ENCODE data around the gene MUC4.

Gene MUC4

GRCh38 chr3:195811756-195812155 lies at the start of gene MUC4:
Gene MUC4 (minus strand): TSS chr3:195811929. CDS start chr3:195811817, 112 bp downstream.
- TF ChIP-seq CTCF (IDR thresholded peaks at IDR 0.05; ENCODE audit: borderline replicate concordance, insufficient read depth, low read depth, low read length): no peak
- no peak within 1 kb of the TSS for H3K4me3 ChIP-seq (ENCODE audit: low read depth, low read length)

- TF ChIP-seq CTCF (IDR thresholded peaks at IDR 0.05; ENCODE audit: borderline replicate concordance, insufficient read depth, low read depth, low read length): no peak
- H3K4me3 ChIP-seq (ENCODE audit: low read depth, low read length): no peak overlapping the region
These were observed 48.7 kb upstream of the MUC4 start for GRCh38 chr3:195860456-195860855.

GRCh38 chr3:195859846-195860411 lies 48.2 kb upstream of the MUC4 start:
- TF ChIP-seq CTCF (IDR thresholded peaks at IDR 0.05; ENCODE audit: borderline replicate concordance, insufficient read depth, low read depth, low read length): no peak
- H3K4me3 ChIP-seq (ENCODE audit: low read depth, low read length): no peak overlapping the region

GRCh38 chr3:195859061-195859845 lies 47.5 kb upstream of the MUC4 start:
- no peak overlapping the region for H3K4me3 ChIP-seq (ENCODE audit: low read depth, low read length)
- TF ChIP-seq CTCF (IDR thresholded peaks at IDR 0.05; ENCODE audit: borderline replicate concordance, insufficient read depth, low read depth, low read length): peak; percentile 95

- no peak for TF ChIP-seq CTCF (IDR thresholded peaks at IDR 0.05; ENCODE audit: borderline replicate concordance, insufficient read depth, low read depth, low read length)
- no peak overlapping the region for H3K4me3 ChIP-seq (ENCODE audit: low read depth, low read length)
These were observed 44.8 kb upstream of the MUC4 start for GRCh38 chr3:195856410-195857084.

- H3K4me3 ChIP-seq (ENCODE audit: low read depth, low read length): no peak overlapping the region
- no peak for TF ChIP-seq CTCF (IDR thresholded peaks at IDR 0.05; ENCODE audit: borderline replicate concordance, insufficient read depth, low read depth, low read length)
These were observed 44.0 kb upstream of the MUC4 start for GRCh38 chr3:195855471-195856409.

Measured in GM12875 (cell line).